Middle frontal gyrus (tissue), 1 donor: ENCODE results near the gene KCNIP1.

ENCODE experiments used
- DNase-seq: peaks from one replicate; pipeline ENCODE4 v3.0.0-alpha.2; 2015; ENCODE audit warnings: low spot score; ENCODE audit errors: extremely low spot score

KCNIP1 gene

GRCh38 chr5:170769898-170770416 lies 266.1 kb downstream of the KCNIP1 start:
- DNase-seq, result no peak

- no peak for DNase-seq
Observed at GRCh38 chr5:170771496-170771895, 267.7 kb downstream of the KCNIP1 start.

DNA sequence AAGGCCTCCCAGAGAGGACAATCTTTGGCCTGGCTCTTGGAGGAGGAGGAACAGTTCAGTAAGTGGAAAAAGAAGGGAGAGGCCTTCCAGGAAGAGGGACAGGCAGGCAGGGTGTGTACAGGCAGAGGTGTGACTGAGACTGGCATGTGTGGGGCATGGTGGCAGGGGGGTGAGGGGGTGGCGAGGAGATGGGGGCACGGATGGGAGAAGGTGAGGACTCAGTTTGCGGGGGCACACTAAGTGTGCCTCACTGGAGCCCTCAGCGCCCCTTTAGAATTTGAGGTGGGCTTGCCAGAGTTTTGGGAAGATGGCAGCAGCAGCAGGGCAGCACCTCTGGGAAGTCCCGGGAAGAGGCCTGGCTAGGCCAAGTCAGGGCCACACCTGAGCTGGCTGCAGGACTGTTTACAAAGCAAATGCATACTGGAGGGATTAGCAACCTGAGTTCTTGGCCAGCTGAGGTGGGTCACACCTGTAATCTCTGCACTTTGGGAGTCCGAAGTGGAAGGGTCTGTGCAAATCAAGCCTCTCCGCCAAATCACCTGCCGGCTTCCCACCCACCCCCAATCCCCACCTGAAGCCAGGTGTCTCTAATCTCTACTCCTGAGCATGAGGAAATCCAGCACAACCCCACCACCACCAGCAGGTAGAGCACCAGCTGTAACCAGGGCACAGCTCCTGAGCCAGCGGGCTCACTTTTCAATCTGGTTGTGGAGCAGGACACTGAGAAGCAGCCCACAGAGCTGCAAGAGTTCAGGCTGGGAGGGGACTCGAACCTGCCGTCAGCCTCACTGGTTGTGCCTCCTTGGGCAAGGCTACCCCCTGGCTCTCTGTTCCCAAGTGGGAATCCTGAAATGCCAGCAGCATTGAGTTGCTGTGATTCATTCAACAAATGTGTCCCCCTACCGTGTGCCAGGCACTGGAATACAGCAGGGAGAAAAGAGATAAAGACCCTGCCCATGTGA lies 269.5 kb downstream of the KCNIP1 start:
- no peak for DNase-seq

- DNase-seq, result no peak
Observed at GRCh38 chr5:170774831-170775230, 271.0 kb downstream of the KCNIP1 start.

DNA sequence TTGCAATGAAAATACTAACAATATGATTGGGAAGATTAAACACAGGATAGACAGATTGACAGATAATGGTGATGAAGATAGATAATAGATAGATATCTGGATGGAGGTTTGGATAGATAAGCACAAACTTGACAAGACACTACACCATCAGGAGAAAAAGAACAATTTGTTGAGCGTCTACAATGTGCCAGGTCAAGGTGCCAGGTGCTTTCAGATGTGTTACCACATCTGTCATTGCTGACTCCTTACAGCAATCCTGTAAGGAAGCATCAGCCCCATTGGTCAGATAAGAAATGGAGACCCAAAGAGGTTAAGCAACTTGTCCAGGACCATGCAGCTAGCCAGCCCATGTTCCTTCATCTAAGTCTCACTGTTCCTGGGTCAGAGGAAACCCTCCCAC lies 278.1 kb downstream of the KCNIP1 start:
- no peak for DNase-seq

DNA sequence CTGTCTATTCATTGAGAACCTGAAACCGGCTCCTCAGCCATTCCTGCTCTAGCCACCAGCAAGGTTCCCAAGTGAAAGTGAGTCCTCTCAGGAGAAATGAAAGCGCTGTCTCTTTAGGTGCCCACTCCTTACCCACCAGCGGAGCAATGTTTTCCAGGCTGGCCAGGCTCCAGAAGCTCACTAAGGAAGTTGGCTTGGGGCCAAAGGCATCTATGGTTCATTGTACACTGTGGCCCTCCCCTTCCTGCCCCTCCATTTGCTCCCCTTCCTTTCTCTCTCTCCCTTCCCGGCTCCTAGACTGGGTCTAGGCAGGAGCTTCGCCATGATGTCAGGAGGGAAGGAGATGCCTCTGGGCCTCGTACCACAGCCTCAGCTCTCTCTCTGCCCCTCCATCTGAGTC lies 278.6 kb downstream of the KCNIP1 start:
- no peak for DNase-seq

- DNase-seq, result no peak
Observed at GRCh38 chr5:170783498-170784247, 279.9 kb downstream of the KCNIP1 start, which contains the start of gene GABRP. TSS of gene GABRP (plus strand) at chr5:170783725. CDS start at chr5:170788616, 4,891 bp downstream.

DNA sequence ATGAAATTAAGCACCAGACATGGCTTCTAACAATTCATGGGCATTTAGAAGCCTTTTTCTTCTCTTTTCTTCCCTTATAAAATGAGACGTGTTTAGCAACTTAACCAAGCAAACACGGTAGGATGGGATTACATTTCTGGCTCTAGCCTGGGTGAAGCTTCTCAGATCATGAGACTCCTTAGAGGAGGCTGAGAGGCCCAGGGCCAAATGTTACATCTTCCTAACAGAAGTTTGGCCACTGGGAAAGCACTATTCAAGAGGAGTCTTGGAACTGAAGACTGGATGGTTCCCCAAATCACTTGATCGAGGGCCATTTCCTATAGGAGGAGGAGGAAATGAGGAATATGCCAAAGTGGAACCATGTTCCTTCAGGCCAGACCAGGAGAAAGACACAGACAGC lies 281.6 kb downstream of the KCNIP1 start:
- no peak for DNase-seq
